ACHN (cell line): Measurements from ENCODE around the gene FBXO46.
"Not testable (repeated sequence)": the region's sequence is repeated elsewhere in the genome, so short reads cannot be mapped to it uniquely, and the experiment has no call there.

Source experiments
- DNase-seq: peaks from one replicate; pipeline ENCODE4 v3.0.0-alpha.2; 2015
- in situ Hi-C: cut with HindIII; loops from 2 replicates; pipeline ENCODE4 v1.10.0; 2017; ENCODE audit warnings: low sequenced_read_pairs, low pct_ligation_motif_present, low pct_unique_long_range_greater_than_20kb

The FBXO46 gene

DNA sequence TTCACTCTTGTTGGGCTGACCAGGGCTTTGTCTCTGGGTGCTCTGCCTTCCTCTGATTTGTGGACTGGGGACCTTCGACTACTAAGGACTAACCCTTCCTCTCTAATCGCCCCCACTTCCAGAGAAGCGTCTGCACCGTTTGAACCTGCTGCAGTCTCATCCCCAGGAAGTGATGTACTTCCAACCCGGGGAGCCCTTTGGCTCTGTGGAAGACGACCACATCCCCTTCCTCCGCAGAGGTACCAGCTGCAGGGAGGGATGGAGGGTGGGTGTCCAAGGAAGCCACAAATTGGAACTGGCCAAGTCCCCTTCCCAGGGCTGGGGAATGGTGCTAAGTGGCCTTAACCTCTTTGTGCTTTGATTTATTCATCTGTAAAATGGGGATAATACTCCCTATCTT is 29.0 kb downstream of the FBXO46 start:
- no peak for DNase-seq
- in situ Hi-C loops = no loop called here

DNA sequence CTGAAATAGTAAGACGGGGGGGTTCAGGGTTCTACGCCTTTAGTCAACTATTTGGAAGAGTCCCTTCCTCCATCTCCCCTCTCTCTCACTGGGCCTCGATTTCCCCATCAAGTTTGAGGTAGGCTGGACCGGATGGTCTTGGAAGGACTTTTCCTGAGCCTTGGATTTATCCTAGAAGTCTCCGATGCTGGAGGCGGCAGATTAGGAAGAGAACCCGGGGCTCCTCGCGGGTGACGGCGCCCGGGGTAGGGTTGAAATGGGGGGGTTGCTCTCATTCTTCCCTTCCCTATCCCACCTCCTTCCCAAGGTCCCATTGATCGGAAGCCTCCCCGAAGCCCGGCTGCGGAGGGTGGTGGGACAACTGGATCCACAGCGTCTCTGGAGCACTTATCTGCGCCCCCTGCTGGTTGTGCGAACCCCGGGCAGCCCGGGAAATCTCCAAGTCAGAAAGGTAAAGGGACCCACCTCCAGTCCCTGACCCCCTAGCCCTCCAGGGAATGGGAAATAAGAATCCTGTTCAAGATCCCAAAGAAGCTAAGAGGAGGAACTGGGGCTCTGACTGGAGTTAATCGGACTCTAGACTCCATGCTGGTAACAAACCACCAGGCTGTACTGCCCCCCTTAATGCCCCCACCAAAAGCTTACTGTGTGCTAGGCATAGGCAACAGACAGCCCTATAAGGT is 37.4 kb downstream of the FBXO46 start:
- in situ Hi-C loops = no loop called here
- peak; percentile 70 for DNase-seq

DNA sequence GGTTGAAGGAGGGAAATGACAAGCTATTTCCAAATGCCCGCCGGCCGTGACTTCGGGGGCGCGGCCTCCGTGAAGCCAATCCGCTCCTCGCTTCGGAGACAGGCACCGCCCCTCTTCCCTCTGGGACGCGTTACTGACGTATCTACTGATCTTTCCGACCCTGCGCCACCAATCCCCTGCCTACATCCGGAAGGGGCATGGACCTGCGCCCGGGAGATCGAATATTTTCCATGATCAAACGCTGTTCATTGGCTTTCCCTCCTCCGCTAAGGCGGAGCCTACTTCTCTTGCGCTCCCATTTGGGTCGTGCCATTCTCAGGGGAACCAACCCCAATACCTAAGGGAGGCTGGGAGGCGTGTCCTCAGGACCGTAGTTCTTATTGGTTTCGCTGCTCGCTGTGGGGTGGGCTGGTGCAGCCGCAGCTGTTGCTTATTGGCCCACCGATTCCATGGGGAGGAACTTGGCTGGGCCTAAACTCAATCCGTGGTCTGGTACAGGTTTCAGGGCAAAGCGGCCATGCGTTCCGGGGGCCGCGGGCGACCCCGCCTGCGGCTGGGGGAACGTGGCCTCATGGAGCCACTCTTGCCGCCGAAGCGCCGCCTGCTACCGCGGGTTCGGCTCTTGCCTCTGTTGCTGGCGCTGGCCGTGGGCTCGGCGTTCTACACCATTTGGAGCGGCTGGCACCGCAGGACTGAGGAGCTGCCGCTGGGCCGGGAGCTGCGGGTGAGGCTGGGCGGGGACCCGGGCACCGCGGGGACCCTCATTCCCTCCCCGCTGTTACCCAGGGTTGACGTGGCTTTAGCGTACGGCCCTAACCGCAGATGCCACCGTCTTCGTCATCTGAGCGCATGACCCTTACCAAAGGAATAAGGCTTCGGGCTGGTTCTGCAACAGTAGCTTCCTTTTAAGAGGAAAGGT is 38.2 kb downstream of the FBXO46 start, which contains the start of gene QPCTL:
TSS of gene QPCTL (plus strand) at position 480 of the 919 bp plus-strand sequence. CDS start at position 518, 38 bp downstream.
- in situ Hi-C loops = no loop called here
- peak; percentile 99 for DNase-seq

DNA sequence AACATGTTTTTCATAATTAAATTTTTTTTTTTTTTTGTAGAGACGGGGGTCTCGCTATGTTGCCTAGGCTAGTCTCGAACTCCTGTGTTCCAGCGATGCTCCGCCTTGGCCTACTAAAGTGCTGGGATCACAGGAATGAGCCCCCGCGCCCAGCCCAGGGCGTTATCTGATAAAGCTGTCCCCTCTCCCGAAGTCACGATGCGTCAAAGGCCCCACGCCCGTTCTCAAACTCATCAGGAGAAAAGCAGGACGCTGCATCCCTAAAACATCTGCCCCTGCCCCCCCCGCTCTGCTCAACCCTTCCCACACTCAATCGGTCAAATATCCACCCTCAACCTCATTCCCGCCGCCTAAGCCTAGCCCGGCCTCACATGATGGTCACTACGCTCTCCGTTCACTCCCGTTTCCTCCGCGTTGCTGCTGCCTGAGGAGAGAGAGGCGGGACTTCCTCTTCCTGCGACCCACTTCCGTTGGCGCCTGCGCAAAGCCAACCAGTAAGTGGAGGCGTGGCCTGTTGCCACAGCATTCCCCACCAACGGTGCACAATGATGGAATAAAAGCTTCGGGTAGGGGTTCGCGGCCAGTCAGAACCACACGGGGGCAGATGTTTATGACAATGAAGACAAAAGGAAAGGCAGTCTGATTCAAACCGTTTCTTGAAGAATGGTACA is 39.0 kb downstream of the FBXO46 start, which contains the start of gene SNRPD2:
TSS of gene SNRPD2 (minus strand) at position 438 of the 671 bp plus-strand sequence. CDS start at position 373, 65 bp downstream.
- peak; percentile 93 for DNase-seq
- in situ Hi-C loops = no loop called here

DNA sequence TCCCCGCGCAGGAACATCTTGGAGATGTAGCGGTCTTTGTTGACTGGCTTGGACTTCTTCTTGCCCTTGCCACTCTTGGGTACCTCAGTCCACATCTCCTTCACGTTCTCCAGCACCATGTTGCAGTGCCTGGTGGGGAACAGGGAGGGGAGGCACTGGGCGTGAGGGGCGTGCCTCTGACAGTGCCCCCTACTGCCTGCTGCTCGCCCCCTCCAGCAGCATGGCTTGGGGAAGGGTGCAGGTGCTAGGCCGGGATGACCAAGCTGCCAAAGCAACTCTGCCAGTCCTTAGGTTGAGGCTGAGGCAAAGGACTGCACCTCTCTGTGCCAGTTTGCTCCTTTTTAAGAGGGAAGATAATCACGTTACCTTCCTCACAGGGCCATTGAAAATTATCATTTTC is 43.1 kb downstream of the FBXO46 start:
- no peak for DNase-seq
- in situ Hi-C loops = no loop called here

DNA sequence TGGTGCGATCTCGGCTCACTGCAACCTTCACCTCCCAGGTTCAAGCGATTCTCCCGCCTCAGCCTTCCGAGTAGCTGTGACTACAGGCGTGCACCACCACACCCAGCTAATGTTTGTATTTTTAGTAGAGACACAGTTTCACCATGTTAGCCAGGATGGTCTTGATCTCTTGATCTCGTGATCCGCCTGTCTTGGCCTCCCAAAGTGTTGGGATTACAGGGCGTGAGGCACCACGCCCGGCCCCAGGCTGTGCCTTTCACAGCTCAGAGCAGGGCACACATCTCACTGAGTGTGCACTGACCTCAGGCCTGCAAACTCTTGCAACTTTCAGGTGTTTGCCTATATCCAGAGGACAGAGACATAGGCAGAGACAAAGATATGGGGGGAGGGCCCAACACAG is 45.7 kb downstream of the FBXO46 start:
- in situ Hi-C loops, DNase-seq: not testable (repeated sequence)

DNA sequence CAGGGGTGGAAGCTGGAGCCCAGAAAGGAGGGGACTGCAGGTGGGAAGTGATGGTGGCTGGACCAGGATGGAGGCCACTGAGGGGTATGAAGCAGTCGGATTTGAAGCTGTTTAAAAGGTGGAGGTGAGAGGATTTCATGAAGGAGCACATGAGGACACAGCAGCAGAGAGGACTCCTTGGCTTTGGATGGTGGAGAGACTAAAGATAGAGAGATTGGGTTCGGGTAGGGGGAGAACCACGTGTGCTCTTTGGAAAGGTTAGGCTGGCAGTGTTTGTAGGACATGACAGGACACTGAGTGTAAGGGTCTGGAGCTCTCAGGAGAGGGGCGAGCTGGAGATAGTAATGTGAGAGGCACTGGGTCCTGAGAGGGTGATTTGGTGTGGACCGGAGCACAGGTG is 47.8 kb downstream of the FBXO46 start:
- no peak for DNase-seq
- in situ Hi-C loops = no loop called here

DNA sequence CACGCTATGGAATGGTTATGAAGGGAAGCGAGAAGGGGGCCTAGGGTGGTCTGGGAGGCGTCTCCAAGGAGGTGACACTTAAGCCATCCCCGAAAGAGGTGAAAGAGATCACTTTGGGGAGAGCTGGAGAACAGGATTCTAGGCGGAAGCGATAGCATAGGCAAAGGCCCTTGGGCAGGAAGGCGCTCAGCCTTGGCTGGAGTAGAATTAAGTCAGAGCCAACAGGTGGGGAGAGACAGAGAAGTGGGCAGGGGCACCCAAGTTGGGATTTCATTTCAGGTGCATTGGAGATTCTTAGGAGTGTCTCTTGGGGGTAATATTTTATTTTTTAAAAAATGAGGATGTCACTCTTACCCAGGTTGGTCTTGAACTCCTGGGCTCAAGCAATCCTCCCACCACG is 48.6 kb downstream of the FBXO46 start:
- no peak for DNase-seq
- in situ Hi-C loops = no loop called here

DNA sequence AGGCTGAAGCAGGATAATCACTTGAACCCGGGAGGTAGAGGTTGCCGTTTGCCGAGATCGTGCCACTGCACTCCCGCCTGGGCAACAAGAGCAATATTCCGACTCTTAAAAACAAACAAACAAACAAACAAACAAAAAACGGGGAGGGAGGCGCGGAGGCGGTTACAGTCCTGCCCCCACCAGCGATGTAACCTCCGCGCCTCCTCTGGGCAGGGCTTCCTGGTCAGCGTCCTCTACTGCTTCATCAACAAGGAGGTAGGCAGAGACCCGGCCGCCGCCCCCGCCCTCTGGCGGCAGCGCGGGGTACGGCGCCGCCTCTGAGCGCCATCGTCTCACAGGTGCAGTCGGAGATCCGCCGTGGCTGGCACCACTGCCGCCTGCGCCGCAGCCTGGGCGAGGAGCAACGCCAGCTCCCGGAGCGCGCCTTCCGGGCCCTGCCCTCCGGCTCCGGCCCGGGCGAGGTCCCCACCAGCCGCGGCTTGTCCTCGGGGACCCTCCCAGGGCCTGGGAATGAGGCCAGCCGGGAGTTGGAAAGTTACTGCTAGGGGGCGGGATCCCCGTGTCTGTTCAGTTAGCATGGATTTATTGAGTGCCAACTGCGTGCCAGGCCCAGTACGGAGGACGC is 49.2 kb downstream of the FBXO46 start:
- in situ Hi-C loops = no loop called here

DNA sequence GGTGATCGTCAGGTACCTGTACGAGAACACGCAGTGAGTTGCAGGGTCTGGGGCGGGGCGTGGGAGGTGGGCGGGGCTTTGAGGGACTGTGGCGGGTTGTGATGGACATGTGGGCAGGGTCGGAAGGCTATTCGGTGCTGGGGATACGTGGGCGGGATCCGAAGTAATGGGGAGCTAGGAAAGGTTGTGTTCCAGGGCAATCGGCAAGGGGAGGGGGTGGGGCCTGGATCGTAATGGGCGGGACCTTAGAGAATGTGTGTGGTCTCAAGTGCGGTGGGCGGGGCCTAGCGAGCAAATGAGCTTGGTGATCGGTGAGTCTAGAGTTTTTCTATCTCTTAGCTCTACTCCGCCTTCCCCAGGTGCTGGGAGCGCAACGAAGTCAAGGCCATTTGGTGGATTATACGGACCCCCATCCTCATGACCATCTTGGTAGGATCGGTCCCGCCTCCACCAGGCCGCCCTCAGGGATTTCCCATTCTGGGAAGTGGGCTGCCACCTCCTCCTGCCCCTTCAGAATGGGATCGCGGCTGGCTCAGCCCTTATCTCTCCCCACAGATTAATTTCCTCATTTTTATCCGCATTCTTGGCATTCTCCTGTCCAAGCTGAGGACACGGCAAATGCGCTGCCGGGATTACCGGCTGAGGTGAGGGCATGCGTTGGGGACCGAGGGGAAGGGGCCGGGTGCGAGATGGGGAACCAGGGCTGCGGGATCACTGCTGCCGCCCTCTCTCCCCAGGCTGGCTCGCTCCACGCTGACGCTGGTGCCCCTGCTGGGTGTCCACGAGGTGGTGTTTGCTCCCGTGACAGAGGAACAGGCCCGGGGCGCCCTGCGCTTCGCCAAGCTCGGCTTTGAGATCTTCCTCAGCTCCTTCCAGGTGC is 53.1 kb downstream of the FBXO46 start:
- in situ Hi-C loops = no loop called here
- peak; percentile 87 for DNase-seq

More for the DNA sequence above, 49.2 kb downstream of the FBXO46 start:
- peak; percentile 82 for DNase-seq

DNA sequence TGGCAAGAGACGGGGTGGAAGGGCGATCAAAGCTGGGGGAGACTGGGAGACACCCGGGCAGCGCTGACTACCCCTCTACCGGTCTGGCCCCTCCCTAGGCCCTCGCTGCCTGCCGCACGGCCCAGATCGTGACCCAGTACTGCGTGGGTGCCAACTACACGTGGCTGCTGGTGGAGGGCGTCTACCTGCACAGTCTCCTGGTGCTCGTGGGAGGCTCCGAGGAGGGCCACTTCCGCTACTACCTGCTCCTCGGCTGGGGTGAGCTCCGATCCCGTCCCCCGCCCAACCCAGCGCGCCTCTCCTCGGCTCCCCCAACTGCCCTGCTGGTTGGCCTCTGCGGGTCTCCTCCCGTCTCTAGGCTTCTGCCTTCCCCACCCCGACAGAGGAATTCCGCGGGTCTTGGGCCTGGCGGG is 53.8 kb downstream of the FBXO46 start:
- in situ Hi-C loops = no loop called here
- DNase-seq = no peak

DNA sequence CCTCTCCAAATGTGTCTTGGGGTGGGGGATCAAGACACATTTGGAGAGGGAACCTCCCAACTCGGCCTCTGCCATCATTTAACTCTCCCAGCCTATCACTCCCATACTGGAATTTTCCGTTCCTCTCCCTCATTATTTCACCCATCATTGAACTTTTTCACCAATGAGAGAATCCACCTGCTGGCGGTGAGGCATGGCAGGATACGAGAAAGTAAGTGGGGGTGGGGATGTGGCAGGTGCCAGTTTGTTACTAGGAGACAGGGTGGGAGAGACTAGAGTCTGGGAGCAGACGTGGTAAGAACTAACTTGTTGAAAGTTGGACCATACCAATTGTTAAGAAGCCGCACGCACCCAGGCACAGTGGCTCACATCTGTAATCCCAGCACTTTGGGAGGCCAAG is 55.8 kb downstream of the FBXO46 start:
- in situ Hi-C loops = no loop called here
- no peak for DNase-seq

DNA sequence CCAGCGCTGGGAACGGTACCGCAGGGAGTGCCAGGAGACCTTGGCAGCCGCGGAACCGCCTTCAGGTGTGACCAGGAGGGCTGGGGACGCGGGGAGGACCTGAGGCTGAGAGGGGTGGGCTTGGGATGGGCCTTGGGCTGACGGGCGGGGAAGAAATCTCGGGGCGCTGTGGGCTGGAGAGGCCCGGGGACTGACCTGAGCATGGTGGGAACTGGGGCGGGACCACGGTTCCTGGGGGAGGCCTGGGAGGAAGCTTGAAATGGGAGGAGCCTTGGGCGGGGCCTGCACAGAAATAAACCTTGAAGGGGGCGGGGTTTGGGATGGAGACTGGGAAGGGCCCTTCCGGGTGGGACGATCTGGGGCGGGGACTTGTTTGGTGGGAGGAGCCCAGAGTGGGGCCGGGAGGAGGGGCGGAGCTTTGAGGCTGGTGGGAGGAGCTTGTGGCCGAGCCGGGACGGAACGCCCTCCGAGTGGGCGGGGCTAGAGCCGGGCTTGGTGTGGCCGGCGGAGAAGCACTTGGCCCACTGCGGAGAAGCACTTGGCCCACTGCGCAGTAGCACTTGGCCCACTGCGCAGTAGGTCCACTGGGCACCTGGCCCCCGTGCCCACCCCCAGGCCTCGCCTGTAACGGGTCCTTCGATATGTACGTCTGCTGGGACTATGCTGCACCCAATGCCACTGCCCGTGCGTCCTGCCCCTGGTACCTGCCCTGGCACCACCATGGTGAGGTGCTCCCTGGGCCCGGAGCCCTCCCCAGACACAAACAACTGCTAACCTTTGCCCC is 59.8 kb downstream of the FBXO46 start:
- peak; percentile 61 for DNase-seq
- in situ Hi-C loops = no loop called here

DNA sequence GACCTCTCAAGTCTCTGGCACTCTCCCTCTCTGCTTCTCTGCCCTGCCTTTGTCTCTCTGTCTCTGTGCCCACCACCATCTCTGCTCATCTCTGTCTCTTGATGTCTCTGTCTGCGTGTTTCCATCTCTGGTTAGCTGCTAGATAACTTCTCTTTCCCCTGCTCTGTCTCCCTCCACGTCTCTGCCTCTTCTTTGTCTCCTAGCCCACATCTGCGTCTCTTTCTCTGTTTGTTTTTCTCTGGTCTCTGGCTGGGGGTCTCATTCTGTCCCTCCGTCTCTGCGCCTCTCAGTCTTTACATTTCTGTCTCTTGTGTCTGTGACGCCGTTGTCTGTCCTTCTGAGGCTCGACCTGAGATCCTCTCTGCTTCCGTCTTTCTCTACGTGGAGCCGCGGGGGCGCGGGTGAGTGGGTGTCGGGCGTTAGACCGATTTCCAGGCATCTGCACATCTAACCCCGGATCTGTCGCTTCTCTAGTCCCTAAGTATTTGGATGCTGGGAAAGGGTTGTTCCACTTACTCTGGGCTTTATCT is 62.3 kb downstream of the FBXO46 start:
- DNase-seq = no peak
- in situ Hi-C loops = no loop called here

DNA sequence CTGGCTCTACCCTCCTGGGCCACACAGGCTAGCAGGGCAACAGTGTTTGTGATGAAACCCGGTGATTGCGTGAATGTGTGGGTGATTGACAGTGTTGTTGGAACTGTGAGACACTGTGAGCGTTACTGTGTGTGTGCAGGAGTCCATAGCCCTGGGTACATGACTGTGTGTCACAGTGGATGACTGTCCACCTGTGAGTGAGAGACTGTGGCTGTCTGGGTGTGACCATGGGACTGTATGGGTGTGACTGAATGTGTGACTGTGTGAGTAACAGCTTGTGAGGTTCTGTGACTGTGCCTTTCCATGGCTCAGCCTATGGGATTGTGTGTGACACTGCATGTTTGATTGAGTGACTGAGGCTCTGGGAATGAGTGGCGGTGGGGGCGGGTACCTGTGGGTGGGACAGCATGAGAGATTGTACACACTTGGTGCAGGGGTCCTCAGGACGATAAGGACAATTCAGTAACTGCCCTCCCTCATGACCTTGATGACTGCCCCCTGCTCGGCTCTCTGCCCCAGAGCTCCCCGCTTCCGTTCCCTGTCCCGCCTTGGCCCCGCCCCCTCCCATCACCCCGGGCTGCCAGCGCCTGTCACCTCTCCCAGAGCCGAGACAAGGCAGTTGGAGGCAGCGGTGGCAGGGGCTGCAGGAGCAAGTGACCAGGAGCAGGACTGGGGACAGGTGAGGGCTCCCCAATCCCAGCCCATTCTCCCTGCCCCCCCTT is 62.9 kb downstream of the FBXO46 start, which contains the start of gene GIPR:
TSS of gene GIPR (plus strand) at position 602 of the 722 bp plus-strand sequence. CDS start 1,300 bp downstream, outside the sequence.
- in situ Hi-C loops = no loop called here
- no peak for DNase-seq

DNA sequence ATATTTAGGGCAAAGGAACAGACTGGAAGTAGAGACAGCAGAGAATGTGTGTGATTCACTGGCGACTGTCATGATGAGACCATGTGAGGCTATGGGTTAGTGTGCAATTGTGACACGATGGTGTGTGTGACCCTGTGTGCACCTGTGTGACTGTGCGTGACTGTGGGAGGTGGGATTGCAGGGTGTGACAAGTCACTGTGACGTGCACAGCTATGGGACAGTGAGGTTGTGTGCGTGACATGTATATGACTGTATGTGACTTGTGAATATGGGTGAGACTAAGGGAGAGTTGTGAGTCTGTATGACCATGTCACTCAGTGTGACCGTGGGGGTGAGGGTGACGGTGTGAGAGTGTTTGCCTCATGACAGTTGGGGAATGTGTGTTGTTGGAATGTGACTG is 66.1 kb downstream of the FBXO46 start:
- in situ Hi-C loops = no loop called here
- DNase-seq = no peak
